ENCODE data around the gene VTI1A.

VTI1A gene

GRCh38 chr10:112799726-112800510, 352.9 kb downstream of the VTI1A start:
- DNase-seq (ENCODE audit: low read depth), result no peak
- TF ChIP-seq CTCF (IDR thresholded peaks at IDR 0.05; ENCODE audit: control insufficient read depth, extremely low read depth, insufficient read depth), result no peak
- H3K4me3 ChIP-seq (ENCODE audit: low read depth, low read length), result no peak overlapping the region

- no peak overlapping the region for H3K4me3 ChIP-seq (ENCODE audit: low read depth, low read length)
- no peak for DNase-seq (ENCODE audit: low read depth)
- no peak for TF ChIP-seq CTCF (IDR thresholded peaks at IDR 0.05; ENCODE audit: control insufficient read depth, extremely low read depth, insufficient read depth)
These were observed 354.0 kb downstream of the VTI1A start for GRCh38 chr10:112801004-112801403.

GRCh38 chr10:112801748-112802147, 354.7 kb downstream of the VTI1A start:
- no peak overlapping the region for H3K4me3 ChIP-seq (ENCODE audit: low read depth, low read length)
- DNase-seq (ENCODE audit: low read depth), result no peak
- no peak for TF ChIP-seq CTCF (IDR thresholded peaks at IDR 0.05; ENCODE audit: control insufficient read depth, extremely low read depth, insufficient read depth)

GRCh38 chr10:112802411-112803022, 355.5 kb downstream of the VTI1A start:
- H3K4me3 ChIP-seq (ENCODE audit: low read depth, low read length), result no peak overlapping the region
- TF ChIP-seq CTCF (IDR thresholded peaks at IDR 0.05; ENCODE audit: control insufficient read depth, extremely low read depth, insufficient read depth), result no peak

GRCh38 chr10:112803961-112804401, 357.0 kb downstream of the VTI1A start:
- peak; percentile 58 for DNase-seq (ENCODE audit: low read depth)
- H3K4me3 ChIP-seq (ENCODE audit: low read depth, low read length), result no peak overlapping the region
- no peak for TF ChIP-seq CTCF (IDR thresholded peaks at IDR 0.05; ENCODE audit: control insufficient read depth, extremely low read depth, insufficient read depth)

More at GRCh38 chr10:112802411-112803022, 355.5 kb downstream of the VTI1A start:
- DNase-seq (ENCODE audit: low read depth), result no peak

GRCh38 chr10:112805254-112805590, 358.2 kb downstream of the VTI1A start:
- H3K4me3 ChIP-seq (ENCODE audit: low read depth, low read length), result no peak overlapping the region
- no peak for TF ChIP-seq CTCF (IDR thresholded peaks at IDR 0.05; ENCODE audit: control insufficient read depth, extremely low read depth, insufficient read depth)
- DNase-seq (ENCODE audit: low read depth), result no peak
